HCT116 (cell line): ENCODE data around the gene NKG7. TPM values are rescaled to one million over a fixed set of nuclear protein-coding genes. Genes with fewer than 3 reads are reported as not detected.

Experiments
- ATAC-seq: fragments of 200-7000 bp; cut with Tn5 transposase; 2 replicates; pipeline ENCODE4 v1.9.1; 2020; ENCODE audit warnings: mild to moderate bottlenecking, moderate library complexity
- BruUV-seq: library from RNA; stranded (reverse); fragments of 400-500 nt; replicated peaks from 2 replicates; lab custom pipeline; 2021; lab: Mats Ljungman, UMichigan
- CTCF ChIA-PET: fragments of 300-600 bp; sonication (Branson Sonifier 250); formaldehyde crosslinking; loops from one replicate; lab custom pipeline; 2021; ENCODE audit warnings: antibody characterized with exemption; lab: Charles Lee
- POLR2A ChIA-PET: fragments of 300-600, 350-600 bp; sonication (Branson Sonifier 250); formaldehyde crosslinking; loops from one replicate; lab custom pipeline; 2021; ENCODE audit warnings: antibody characterized with exemption; lab: Charles Lee
- RAD21 ChIA-PET, 2 experiments: fragments of 300-600 bp; sonication (Branson Sonifier 250); formaldehyde crosslinking; loops; one replicate each; lab custom pipeline; 2023; ENCODE audit warnings: low total read pairs in 2 of 2; ENCODE audit not compliant: uncharacterized antibody in 2 of 2, unreplicated experiment in 2 of 2, low non-redundant PET in 1 of 2; lab: Charles Lee
- DNase-seq: peaks from one replicate; pipeline ENCODE4 v3.0.0-alpha.2; 2010; ENCODE audit warnings: low read depth, low spot score
- H2AFZ ChIP-seq: fragments of 200-600 bp; shearing (Covaris generic), sonication (generic); 2 replicates; pipeline ENCODE4 v1.6.1; 2017; ENCODE audit warnings: low read depth, mixed run types, mixed read lengths, antibody characterized with exemption, low read length; ENCODE audit not compliant: poor library complexity, severe bottlenecking
- H3K27ac ChIP-seq: 2 replicates; pipeline ENCODE4 v1.5.1; 2012; ENCODE audit warnings: low read depth, low read length
- H3K27me3 ChIP-seq: fragments of 200-600 bp; sonication (generic); 2 replicates; pipeline ENCODE4 v1.6.1; 2016; ENCODE audit warnings: mixed run types, low read length, mixed read lengths; ENCODE audit not compliant: insufficient read depth
- H3K36me3 ChIP-seq, 2 experiments: fragments of 200-500 bp in 1 of 2; fragments of 200-600 bp in 1 of 2; sonication (Bioruptor generic) in 1 of 2; sonication (generic) in 1 of 2; 2 replicates each; pipeline versions ENCODE4 v1.5.1 to v1.6.1; 2014 to 2016; ENCODE audit warnings: low read length in 2 of 2, inconsistent platforms in 1 of 2, mixed read lengths in 1 of 2, mixed run types in 1 of 2; ENCODE audit not compliant: insufficient read depth in 2 of 2, control insufficient read depth in 1 of 2
- H3K4me1 ChIP-seq, 2 experiments: fragments of 200-600 bp in 1 of 2; sonication (generic) in 1 of 2; 2 replicates each; pipeline versions ENCODE4 v1.5.1 to v1.6.1; 2012 to 2017; ENCODE audit warnings: low read length in 2 of 2, inconsistent platforms in 1 of 2, mild to moderate bottlenecking in 1 of 2, mixed read lengths in 1 of 2, mixed run types in 1 of 2, moderate library complexity in 1 of 2; ENCODE audit not compliant: insufficient read depth in 2 of 2, control insufficient read depth in 1 of 2
- H3K4me2 ChIP-seq: fragments of 200-600 bp; sonication (generic); 2 replicates; pipeline ENCODE4 v1.6.1; 2017; ENCODE audit warnings: mixed run types, low read length, mixed read lengths
- H3K4me3 ChIP-seq, 2 experiments: fragments of 200-600 bp in 1 of 2; sonication (generic) in 1 of 2; replicated peaks in 1 of 2; 2 replicates each; pipeline ENCODE4 v1.5.1; 2011 to 2016; ENCODE audit warnings: low read length in 2 of 2, control low read depth in 1 of 2, low read depth in 1 of 2, mild to moderate bottlenecking in 1 of 2, mixed read lengths in 1 of 2, mixed run types in 1 of 2
- H3K79me2 ChIP-seq: fragments of 200-600 bp; sonication (generic); 2 replicates; pipeline ENCODE4 v1.6.1; 2017; ENCODE audit warnings: mild to moderate bottlenecking, mixed run types, low read length, moderate library complexity, mixed read lengths; ENCODE audit not compliant: insufficient read depth
- H3K9ac ChIP-seq: fragments of 200-600 bp; sonication (generic); 2 replicates; pipeline ENCODE4 v1.6.1; 2016; ENCODE audit warnings: low read length, mixed read lengths
- H3K9me2 ChIP-seq: fragments of 200-600 bp; sonication (generic), shearing (Covaris generic); 2 replicates; pipeline ENCODE4 v1.6.1; 2017; ENCODE audit warnings: mixed run types, mild to moderate bottlenecking, moderate library complexity; ENCODE audit not compliant: insufficient read depth
- H3K9me3 ChIP-seq, 2 experiments: fragments of 200-500 bp in 1 of 2; fragments of 200-600 bp in 1 of 2; sonication (Bioruptor generic) in 1 of 2; sonication (generic) in 1 of 2; 2 replicates each; pipeline ENCODE4 v1.6.1; 2014 to 2017; ENCODE audit warnings: low read length in 2 of 2, mixed read lengths in 2 of 2, inconsistent platforms in 1 of 2, low read depth in 1 of 2, mild to moderate bottlenecking in 1 of 2, mixed run types in 1 of 2, moderate library complexity in 1 of 2; ENCODE audit not compliant: control insufficient read depth in 1 of 2, insufficient read depth in 1 of 2
- H4K20me1 ChIP-seq: fragments of 200-600 bp; sonication (generic), shearing (Covaris generic); 2 replicates; pipeline ENCODE4 v1.6.1; 2017; ENCODE audit warnings: mixed run types, mild to moderate bottlenecking, moderate library complexity; ENCODE audit not compliant: insufficient read depth
- POLR2AphosphoS5 ChIP-seq: IDR thresholded peaks from 2 replicates; pipeline ENCODE4 v1.6.1; 2011; ENCODE audit warnings: mild to moderate bottlenecking, low read depth, low read length, moderate library complexity
- RAD21 ChIP-seq: IDR thresholded peaks from 2 replicates; pipeline ENCODE4 v1.6.1; 2012; ENCODE audit warnings: low read depth, mild to moderate bottlenecking
- SP1 ChIP-seq: IDR thresholded peaks from 2 replicates; pipeline ENCODE4 v1.6.1; 2012; ENCODE audit warnings: low read depth
- YY1 ChIP-seq: IDR thresholded peaks from 2 replicates; pipeline ENCODE4 v1.6.1; 2011; ENCODE audit warnings: low read length, low read depth, moderate library complexity, mild to moderate bottlenecking; ENCODE audit not compliant: insufficient replicate concordance; ENCODE audit errors: extremely low read depth
- intact Hi-C: fragments of 100-400 bp; cut with micrococcal nuclease; formaldehyde crosslinking; loops from 2 replicates; pipeline ENCODE4 v1.10.0; 2022
- total RNA-seq: library from RNA; stranded (reverse); gene quantifications from one replicate; pipeline ENCODE4 v1.2.1, GENCODE V29; 2021; ENCODE audit not compliant: unreplicated experiment
- TF ChIP-seq, protein P1 (sequence below): IDR thresholded peaks from 2 replicates; pipeline ENCODE4 v1.6.1; 2011; ENCODE audit warnings: mild to moderate bottlenecking, low read length, moderate library complexity; ENCODE audit not compliant: insufficient replicate concordance; ENCODE audit errors: extremely low read depth
- TF ChIP-seq, protein P2 (sequence below): IDR thresholded peaks from 2 replicates; pipeline ENCODE4 v1.6.1; 2012
- TF ChIP-seq, protein P3 (sequence below), 3 experiments: fragments of 200-600 bp in 1 of 3; sonication (generic) in 1 of 3; IDR thresholded peaks in 2 of 3; conservative IDR thresholded peaks in 1 of 3; 2 replicates each; pipeline ENCODE4 v1.5.1; 2012 to 2017; ENCODE audit warnings: low read depth in 2 of 3, low read length in 2 of 3, antibody characterized with exemption in 1 of 3, borderline replicate concordance in 1 of 3, control low read depth in 1 of 3, mild to moderate bottlenecking in 1 of 3, mixed read lengths in 1 of 3, mixed run types in 1 of 3, moderate library complexity in 1 of 3; ENCODE audit not compliant: insufficient read depth in 1 of 3

NKG7 gene
- total RNA-seq, 1 experiment from 2014 or later: not detected

DNA sequence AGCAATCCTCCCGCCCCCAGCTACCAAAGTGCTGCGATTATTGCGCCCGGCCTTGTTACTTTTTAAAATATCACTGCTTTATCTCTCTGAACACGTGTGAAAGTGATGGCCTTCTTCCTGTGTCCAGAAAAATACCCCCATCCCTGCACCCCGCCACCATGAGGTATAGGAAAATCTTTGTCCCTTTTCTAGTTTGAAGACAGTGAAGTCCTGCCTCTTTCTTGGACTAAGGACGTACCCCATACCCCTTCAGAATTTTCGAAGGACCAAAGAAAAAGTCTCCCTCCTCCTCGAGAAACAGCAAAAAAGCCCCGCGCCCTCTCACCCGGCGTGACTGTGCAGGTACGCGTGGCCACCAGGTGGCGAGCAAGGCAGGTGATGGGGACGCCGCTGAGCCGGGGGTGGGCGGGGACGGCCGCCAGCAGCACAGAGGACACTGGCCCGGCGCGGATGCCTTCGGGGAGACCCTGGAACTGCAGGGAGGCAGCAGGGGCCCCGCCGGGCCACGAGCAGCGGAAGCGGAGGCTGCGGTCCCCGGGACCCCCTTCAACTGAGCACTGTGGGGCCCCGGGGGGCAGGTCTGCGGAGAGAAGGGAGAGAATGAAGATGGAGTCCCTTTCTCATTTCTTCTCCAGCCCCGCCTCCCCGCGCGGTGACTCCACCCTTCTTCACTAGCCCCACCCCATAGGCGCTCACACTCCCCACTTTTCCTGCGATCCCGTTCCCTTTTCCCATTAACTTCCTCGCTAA lies 33.7 kb downstream of the NKG7 start:
- no TSS peak for BruUV-seq
- TF ChIP-seq YY1: peak; percentile 33
- TF ChIP-seq RAD21: peak; percentile 86
- TF ChIP-seq POLR2AphosphoS5: peak; percentile 34; the same call in 1 of the 2 replicates
- TF ChIP-seq, protein P1, sequence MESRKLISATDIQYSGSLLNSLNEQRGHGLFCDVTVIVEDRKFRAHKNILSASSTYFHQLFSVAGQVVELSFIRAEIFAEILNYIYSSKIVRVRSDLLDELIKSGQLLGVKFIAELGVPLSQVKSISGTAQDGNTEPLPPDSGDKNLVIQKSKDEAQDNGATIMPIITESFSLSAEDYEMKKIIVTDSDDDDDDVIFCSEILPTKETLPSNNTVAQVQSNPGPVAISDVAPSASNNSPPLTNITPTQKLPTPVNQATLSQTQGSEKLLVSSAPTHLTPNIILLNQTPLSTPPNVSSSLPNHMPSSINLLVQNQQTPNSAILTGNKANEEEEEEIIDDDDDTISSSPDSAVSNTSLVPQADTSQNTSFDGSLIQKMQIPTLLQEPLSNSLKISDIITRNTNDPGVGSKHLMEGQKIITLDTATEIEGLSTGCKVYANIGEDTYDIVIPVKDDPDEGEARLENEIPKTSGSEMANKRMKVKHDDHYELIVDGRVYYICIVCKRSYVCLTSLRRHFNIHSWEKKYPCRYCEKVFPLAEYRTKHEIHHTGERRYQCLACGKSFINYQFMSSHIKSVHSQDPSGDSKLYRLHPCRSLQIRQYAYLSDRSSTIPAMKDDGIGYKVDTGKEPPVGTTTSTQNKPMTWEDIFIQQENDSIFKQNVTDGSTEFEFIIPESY: no peak
- TF ChIP-seq, protein P2, sequence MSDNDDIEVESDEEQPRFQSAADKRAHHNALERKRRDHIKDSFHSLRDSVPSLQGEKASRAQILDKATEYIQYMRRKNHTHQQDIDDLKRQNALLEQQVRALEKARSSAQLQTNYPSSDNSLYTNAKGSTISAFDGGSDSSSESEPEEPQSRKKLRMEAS: peak; percentile 70; the same call in 1 of the 2 replicates
- TF ChIP-seq, protein P3, sequence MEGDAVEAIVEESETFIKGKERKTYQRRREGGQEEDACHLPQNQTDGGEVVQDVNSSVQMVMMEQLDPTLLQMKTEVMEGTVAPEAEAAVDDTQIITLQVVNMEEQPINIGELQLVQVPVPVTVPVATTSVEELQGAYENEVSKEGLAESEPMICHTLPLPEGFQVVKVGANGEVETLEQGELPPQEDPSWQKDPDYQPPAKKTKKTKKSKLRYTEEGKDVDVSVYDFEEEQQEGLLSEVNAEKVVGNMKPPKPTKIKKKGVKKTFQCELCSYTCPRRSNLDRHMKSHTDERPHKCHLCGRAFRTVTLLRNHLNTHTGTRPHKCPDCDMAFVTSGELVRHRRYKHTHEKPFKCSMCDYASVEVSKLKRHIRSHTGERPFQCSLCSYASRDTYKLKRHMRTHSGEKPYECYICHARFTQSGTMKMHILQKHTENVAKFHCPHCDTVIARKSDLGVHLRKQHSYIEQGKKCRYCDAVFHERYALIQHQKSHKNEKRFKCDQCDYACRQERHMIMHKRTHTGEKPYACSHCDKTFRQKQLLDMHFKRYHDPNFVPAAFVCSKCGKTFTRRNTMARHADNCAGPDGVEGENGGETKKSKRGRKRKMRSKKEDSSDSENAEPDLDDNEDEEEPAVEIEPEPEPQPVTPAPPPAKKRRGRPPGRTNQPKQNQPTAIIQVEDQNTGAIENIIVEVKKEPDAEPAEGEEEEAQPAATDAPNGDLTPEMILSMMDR (IDR thresholded peaks at IDR 0.05 in 2 of 3, conservative IDR thresholded peaks at IDR 0.05 in 1 of 3; ENCODE audit: borderline replicate concordance in 1 of 3, insufficient read depth in 1 of 3, low read depth in 2 of 3, low read length in 2 of 3): peak; percentile 86 to 92 (median 89)
- no peak for TF ChIP-seq SP1
- TF ChIP-seq, all 23 proteins: peak for 5
- peak overlapping the region; percentile 95 for H2AFZ ChIP-seq
- peak overlapping the region; percentile 55 for H3K27ac ChIP-seq
- DNase-seq (peak; percentile 56), ATAC-seq (peak; percentile 76)
- peaks cover 5 to 45% of the 10 kb centered on the region in 2 experiments; a peak in 3 of 4 replicates for H3K4me1 ChIP-seq
- peak overlapping the region; percentile 70 for H3K9ac ChIP-seq
- H3K36me3 ChIP-seq: no peaks in the 10 kb centered on the region
- CTCF ChIA-PET: interaction anchor here (0.7 to 1.6 kb wide), 10 partner anchors 14 to 323 kb away, joined by 3 to 21 read pairs (median 7); no protein-coding TSS in a partner anchor
- H3K4me3 ChIP-seq: peak overlapping the region; percentile 54 to 67
- RAD21 ChIA-PET: interaction anchor here in 1 of 2 experiments (0.6 to 1.0 kb wide), 3 partner anchors 69 to 101 kb away, joined by 3 to 4 read pairs (median 4); no protein-coding TSS in a partner anchor
- intact Hi-C loops: loop anchor here (1.0 kb wide), 5 partner anchors 29 to 319 kb away; no protein-coding TSS in a partner anchor
- peak overlapping the region; percentile 90 for H3K4me2 ChIP-seq
- no peaks in the 10 kb centered on the region for H3K9me3 ChIP-seq
- no peaks in the 10 kb centered on the region for H3K79me2 ChIP-seq
- H3K9me2 ChIP-seq: no peaks in the 10 kb centered on the region
- POLR2A ChIA-PET: interaction anchor here (0.9 to 1.7 kb wide), 2 partner anchors 21 to 29 kb away, joined by 5 to 12 read pairs; no protein-coding TSS in a partner anchor
- H4K20me1 ChIP-seq: no peaks in the 10 kb centered on the region
- no peaks in the 10 kb centered on the region for H3K27me3 ChIP-seq
